ENCODE data around the gene SOX6.

DNA sequence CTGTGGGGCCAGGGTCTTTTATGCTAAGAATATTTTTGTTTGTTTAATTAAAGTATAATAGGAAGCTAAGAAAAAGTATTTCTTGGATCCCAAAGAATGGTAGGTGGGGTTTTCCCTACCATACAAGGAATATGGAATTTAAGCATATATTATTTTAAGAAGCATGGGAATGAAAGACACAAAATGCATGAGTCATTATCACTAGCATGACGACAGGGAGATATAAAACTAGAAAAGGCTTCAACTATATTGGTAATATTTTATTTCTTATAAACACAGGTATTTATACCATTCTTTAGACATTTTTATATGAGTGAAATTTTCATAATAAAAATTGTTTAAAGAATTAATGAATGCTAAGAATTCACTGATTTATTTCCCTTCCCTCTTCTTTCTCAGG, 39.3 kb upstream of the SOX6 start:
- TF ChIP-seq, protein P1, sequence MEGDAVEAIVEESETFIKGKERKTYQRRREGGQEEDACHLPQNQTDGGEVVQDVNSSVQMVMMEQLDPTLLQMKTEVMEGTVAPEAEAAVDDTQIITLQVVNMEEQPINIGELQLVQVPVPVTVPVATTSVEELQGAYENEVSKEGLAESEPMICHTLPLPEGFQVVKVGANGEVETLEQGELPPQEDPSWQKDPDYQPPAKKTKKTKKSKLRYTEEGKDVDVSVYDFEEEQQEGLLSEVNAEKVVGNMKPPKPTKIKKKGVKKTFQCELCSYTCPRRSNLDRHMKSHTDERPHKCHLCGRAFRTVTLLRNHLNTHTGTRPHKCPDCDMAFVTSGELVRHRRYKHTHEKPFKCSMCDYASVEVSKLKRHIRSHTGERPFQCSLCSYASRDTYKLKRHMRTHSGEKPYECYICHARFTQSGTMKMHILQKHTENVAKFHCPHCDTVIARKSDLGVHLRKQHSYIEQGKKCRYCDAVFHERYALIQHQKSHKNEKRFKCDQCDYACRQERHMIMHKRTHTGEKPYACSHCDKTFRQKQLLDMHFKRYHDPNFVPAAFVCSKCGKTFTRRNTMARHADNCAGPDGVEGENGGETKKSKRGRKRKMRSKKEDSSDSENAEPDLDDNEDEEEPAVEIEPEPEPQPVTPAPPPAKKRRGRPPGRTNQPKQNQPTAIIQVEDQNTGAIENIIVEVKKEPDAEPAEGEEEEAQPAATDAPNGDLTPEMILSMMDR (IDR thresholded peaks at IDR 0.05 in 4 of 5, conservative IDR thresholded peaks at IDR 0.05 in 1 of 5): no peak
- no peak for TF ChIP-seq POLR2A (IDR thresholded peaks at IDR 0.05)
